GM23248 (cell line): ENCODE results near the gene ATF2.

Experiments
- EZH2 ChIP-seq: fragments of 200-600 bp; sonication (generic); IDR thresholded peaks from 2 replicates; pipeline ENCODE4 v1.6.1; 2018; ENCODE audit warnings: antibody characterized with exemption, mild to moderate bottlenecking; ENCODE audit not compliant: insufficient read depth, poor library complexity, severe bottlenecking
- EZH2phosphoT487 ChIP-seq: fragments of 200-600 bp; sonication (generic); IDR thresholded peaks from 2 replicates; pipeline ENCODE4 v1.6.1; 2018; ENCODE audit warnings: antibody characterized with exemption, moderate library complexity, mild to moderate bottlenecking, low read depth; ENCODE audit not compliant: insufficient read depth

DNA sequence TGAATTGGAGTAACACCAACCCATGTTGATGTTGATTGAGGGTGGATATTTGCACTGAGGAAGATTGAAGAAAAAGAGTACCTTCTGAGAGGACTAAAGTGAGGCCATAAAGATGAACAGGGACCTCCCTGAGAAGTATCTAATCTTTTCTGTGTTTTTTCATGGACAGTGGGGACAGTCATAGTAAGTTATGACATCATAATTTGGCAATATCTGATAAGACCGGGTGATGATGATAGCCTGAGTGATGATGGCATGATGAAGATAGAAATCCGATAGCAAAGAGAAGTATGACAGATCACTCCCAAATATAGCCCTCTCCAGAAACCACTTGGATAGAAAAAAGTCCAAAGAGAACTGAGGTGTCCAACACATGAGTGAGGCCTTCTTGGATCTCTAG lies 15.7 kb upstream of the ATF2 start:
- TF ChIP-seq EZH2 (no peak), EZH2phosphoT487 (no peak)
